NCI-H128 (cell line): Measurements from ENCODE around the gene CARMIL3.
"Not testable (repeated sequence)": the region's sequence is repeated elsewhere in the genome, so short reads cannot be mapped to it uniquely, and the experiment has no call there.

Experiments
- DNase-seq: peaks from one replicate; lab custom pipeline; 2025; ENCODE audit not compliant: unreplicated experiment; lab: John Stamatoyannopoulos, UW

CARMIL3 gene

GRCh38 chr14:24093901-24094840, 42.4 kb downstream of the CARMIL3 start, which contains the start of gene PCK2:
TSS of gene PCK2 (plus strand) at chr14:24094311. CDS start at chr14:24094406, 95 bp downstream.
- peak; percentile 75 for DNase-seq

GRCh38 chr14:24094841-24095270, 43.0 kb downstream of the CARMIL3 start:
- DNase-seq: no peak

GRCh38 chr14:24095271-24096068, 43.7 kb downstream of the CARMIL3 start:
- no peak for DNase-seq

GRCh38 chr14:24096545-24097181, 44.9 kb downstream of the CARMIL3 start:
- DNase-seq: no peak

- DNase-seq: no peak
Measured at GRCh38 chr14:24098229-24098926, 46.6 kb downstream of the CARMIL3 start.

- no peak for DNase-seq
Measured at GRCh38 chr14:24098927-24099813, 47.4 kb downstream of the CARMIL3 start.

- no peak for DNase-seq
Measured at GRCh38 chr14:24100197-24100981, 48.6 kb downstream of the CARMIL3 start.

- no peak for DNase-seq
Measured at GRCh38 chr14:24100982-24101494, 49.2 kb downstream of the CARMIL3 start.

GRCh38 chr14:24102357-24103048, 50.7 kb downstream of the CARMIL3 start:
- DNase-seq: no peak

- no peak for DNase-seq
Measured at GRCh38 chr14:24103451-24103850, 51.6 kb downstream of the CARMIL3 start.

GRCh38 chr14:24105609-24106239, 53.9 kb downstream of the CARMIL3 start:
- not testable (repeated sequence) for DNase-seq

GRCh38 chr14:24106672-24107271, 55.0 kb downstream of the CARMIL3 start:
- no peak for DNase-seq

- DNase-seq: no peak
Measured at GRCh38 chr14:24108336-24108874, 56.6 kb downstream of the CARMIL3 start.

- DNase-seq: no peak
Measured at GRCh38 chr14:24110060-24110459, 58.3 kb downstream of the CARMIL3 start.

- no peak for DNase-seq
Measured at GRCh38 chr14:24110523-24110922, 58.7 kb downstream of the CARMIL3 start.

GRCh38 chr14:24113379-24113800, 61.6 kb downstream of the CARMIL3 start:
- no peak for DNase-seq
